K562 (cell line): ENCODE results near the gene ITGB1BP2. TPM values are rescaled to one million over a fixed set of nuclear protein-coding genes. Genes with fewer than 3 reads are reported as not detected.
A peak's percentile ranks its signal among the peaks of the same experiment; 100 is the strongest.

Experiments
- ARHGAP35 ChIP-seq: fragments of 450-650 bp; IDR thresholded peaks from 2 replicates; pipeline ENCODE4 v1.6.1; 2018; ENCODE audit not compliant: partially characterized antibody
- ARID2 ChIP-seq: fragments of 450-650 bp; IDR thresholded peaks from 2 replicates; pipeline ENCODE4 v1.6.1; 2017; ENCODE audit warnings: antibody characterized with exemption, mild to moderate bottlenecking
- CBX5 ChIP-seq: IDR thresholded peaks from 2 replicates; pipeline ENCODE4 v1.6.1; 2014; ENCODE audit warnings: low read depth, borderline replicate concordance
- CHD4 ChIP-seq: fragments of 200-600 bp; sonication (generic); IDR thresholded peaks from 3 replicates; pipeline ENCODE4 v1.6.1; 2012; ENCODE audit warnings: low read depth, mild to moderate bottlenecking, mixed read lengths, low read length, inconsistent platforms; ENCODE audit not compliant: insufficient read depth, insufficient replicate concordance, poor library complexity, severe bottlenecking
- EP300 ChIP-seq: IDR thresholded peaks from 2 replicates; pipeline ENCODE4 v1.6.1; 2012; ENCODE audit warnings: low read length, improper control_type of control experiment
- KAT8 ChIP-seq: fragments of 450-650 bp; IDR thresholded peaks from 2 replicates; pipeline ENCODE4 v1.6.1; 2016; ENCODE audit warnings: low read depth, mild to moderate bottlenecking
- MNT ChIP-seq, 2 experiments: fragments of 450-650 bp; conservative IDR thresholded peaks; 2 replicates each; pipeline ENCODE4 v1.6.1; 2017; ENCODE audit warnings: mild to moderate bottlenecking in 2 of 2, moderate library complexity in 2 of 2
- NFIX ChIP-seq: fragments of 250-450 bp; sonication (Bioruptor Pico); IDR thresholded peaks from 2 replicates; pipeline ENCODE4 v1.4.0; 2020; ENCODE audit warnings: low read depth, mild to moderate bottlenecking, moderate library complexity
- PHF8 ChIP-seq: fragments of 200-600 bp; sonication (generic); IDR thresholded peaks from 2 replicates; pipeline ENCODE4 v1.6.1; 2012; ENCODE audit warnings: mixed run types, mild to moderate bottlenecking, inconsistent platforms, low read length, moderate library complexity, borderline replicate concordance
- U2AF2 ChIP-seq: fragments of 200-400 bp; formaldehyde crosslinking; optimal IDR thresholded peaks from 2 replicates; pipeline ENCODE3; 2017; ENCODE audit warnings: low read depth, mild to moderate bottlenecking, low read length
- YBX1 ChIP-seq: fragments of 450-650 bp; IDR thresholded peaks from 2 replicates; pipeline ENCODE4 v1.7.1; 2016; ENCODE audit warnings: mild to moderate bottlenecking
- ZBTB43 ChIP-seq: sonication (generic); formaldehyde crosslinking; IDR thresholded peaks from 2 replicates; pipeline ENCODE4 v1.8.0; 2023; ENCODE audit warnings: mild to moderate bottlenecking, missing genetic modification reagents
- ZKSCAN1 ChIP-seq: fragments of 150-350 bp; IDR thresholded peaks from 2 replicates; pipeline ENCODE4 v1.6.1; 2016; ENCODE audit warnings: low read depth, low read length
- ZNF407 ChIP-seq: fragments of 450-650 bp; IDR thresholded peaks from 2 replicates; pipeline ENCODE4 v1.6.1; 2016; ENCODE audit warnings: low read depth
- ZNF408 ChIP-seq: fragments of 250-450 bp; sonication (Bioruptor Pico); IDR thresholded peaks from 2 replicates; pipeline ENCODE4 v1.4.0; 2020; ENCODE audit warnings: low read depth, mild to moderate bottlenecking, moderate library complexity
- ZNF436 ChIP-seq: fragments of 250-450, 450-650 bp; sonication (Bioruptor Pico); formaldehyde crosslinking; IDR thresholded peaks from 2 replicates; pipeline ENCODE4 v1.7.0; 2020; ENCODE audit warnings: mild to moderate bottlenecking
- ZNF551 ChIP-seq: fragments of 250-450 bp; sonication (Bioruptor Pico); IDR thresholded peaks from 2 replicates; pipeline ENCODE4 v1.5.0; 2021; ENCODE audit warnings: mild to moderate bottlenecking, moderate library complexity
- ZNF79 ChIP-seq: fragments of 250-450 bp; sonication (Bioruptor Pico); IDR thresholded peaks from 2 replicates; pipeline ENCODE4 v1.4.0; 2020; ENCODE audit warnings: low read depth, mild to moderate bottlenecking, moderate library complexity
- polyA plus RNA-seq, 8 experiments: library from polyadenylated mRNA; depleted of rRNA in 4 of 8; stranded (reverse) in 5 of 8; unstranded in 3 of 8; fragments of >200 nt; fragmentation: Nextera tagmentation in 2 of 8; fragmentation: Illumina TruSeq in 1 of 8; extraction: Ambion mirVana in 2 of 8; extraction: Trizol in 1 of 8; gene quantifications; 2 replicates each; pipeline versions ENCODE4 v1.2.1 to v1.2.3, GENCODE V29; 2011 to 2014; ENCODE audit warnings: inconsistent platforms in 1 of 8, missing spikeins in 1 of 8
- total RNA-seq, 7 experiments: library from RNA; depleted of rRNA in 6 of 7; stranded (reverse); fragments of >200 nt in 6 of 7; fragmentation: Illumina TruSeq in 2 of 7; extraction: Trizol in 2 of 7; gene quantifications; 2 replicates each; pipeline versions ENCODE4 v1.2.1 to v1.2.3, GENCODE V29; 2011 to 2021; ENCODE audit warnings: low replicate concordance in 1 of 7

ITGB1BP2 gene
- total and polyA plus RNA-seq, 9 of the 15 experiments (the other 6 are each of a cell fraction or from before 2014, with no cell fraction given), result 1.6 to 4.0 (median 1.9) TPM

GRCh38 chrX:71283403-71284143 lies 18.0 kb upstream of the ITGB1BP2 start, which contains the start of gene NONO (continued):
- TF ChIP-seq ZNF407 (no peak), ZNF79 (CRISPR knock-in tag) (no peak), ZNF408 (CRISPR knock-in tag) (no peak), CBX5 (no peak), NFIX (no peak), ZNF436 (CRISPR knock-in tag) (no peak), YBX1 (no peak), ZBTB43 (CRISPR knock-in tag) (no peak), EP300 (no peak; the same call in 1 of the 2 replicates), PHF8 (peak; percentile 78), ARHGAP35 (no peak), ZNF551 (no peak), ARID2 (no peak), CHD4 (no peak), KAT8 (no peak), ZKSCAN1 (no peak), MNT (conservative IDR thresholded peaks at IDR 0.05) (peak in 1 of 2 experiments; percentile 49; a peak in 2 of 4 replicates), U2AF2 (no peak)
